ENCODE measurements around the gene CNTNAP3.
"Not testable (repeated sequence)": the region's sequence is repeated elsewhere in the genome, so short reads cannot be mapped to it uniquely, and the experiment has no call there.

CNTNAP3 gene

GRCh38 chr9:39067683-39068082 lies 220.3 kb downstream of the CNTNAP3 start:
- DNase-seq (ENCODE audit: low spot score) = not testable (repeated sequence)

- not testable (repeated sequence) for DNase-seq (ENCODE audit: low spot score)
Measured at GRCh38 chr9:39062966-39063365, 225.0 kb downstream of the CNTNAP3 start.

- DNase-seq (ENCODE audit: low spot score) = not testable (repeated sequence)
Measured at GRCh38 chr9:39054453-39054852, 233.5 kb downstream of the CNTNAP3 start.

GRCh38 chr9:39046833-39047232 lies 241.1 kb downstream of the CNTNAP3 start:
- DNase-seq (ENCODE audit: low spot score) = not testable (repeated sequence)

- not testable (repeated sequence) for DNase-seq (ENCODE audit: low spot score)
Measured at GRCh38 chr9:39042352-39042803, 245.6 kb downstream of the CNTNAP3 start.

- not testable (repeated sequence) for DNase-seq (ENCODE audit: low spot score)
Measured at GRCh38 chr9:39041774-39042173, 246.2 kb downstream of the CNTNAP3 start.

- DNase-seq (ENCODE audit: low spot score) = not testable (repeated sequence)
Measured at GRCh38 chr9:39039148-39039547, 248.8 kb downstream of the CNTNAP3 start.

GRCh38 chr9:39038221-39038620 lies 249.7 kb downstream of the CNTNAP3 start:
- DNase-seq (ENCODE audit: low spot score) = not testable (repeated sequence)

GRCh38 chr9:39033849-39034248 lies 254.1 kb downstream of the CNTNAP3 start:
- DNase-seq (ENCODE audit: low spot score) = not testable (repeated sequence)

GRCh38 chr9:39030204-39031019 lies 257.6 kb downstream of the CNTNAP3 start:
- DNase-seq (ENCODE audit: low spot score) = not testable (repeated sequence)

- DNase-seq (ENCODE audit: low spot score) = not testable (repeated sequence)
Measured at GRCh38 chr9:39028855-39029254, 259.1 kb downstream of the CNTNAP3 start.

GRCh38 chr9:39028168-39028567 lies 259.8 kb downstream of the CNTNAP3 start:
- not testable (repeated sequence) for DNase-seq (ENCODE audit: low spot score)

GRCh38 chr9:39025911-39026588 lies 261.9 kb downstream of the CNTNAP3 start:
- DNase-seq (ENCODE audit: low spot score) = not testable (repeated sequence)
